M059J (cell line): Measurements from ENCODE around the gene PIGB. TPM values are rescaled to one million over a fixed set of nuclear protein-coding genes. Genes with fewer than 3 reads are reported as not detected.
"Not testable (repeated sequence)": the region's sequence is repeated elsewhere in the genome, so short reads cannot be mapped to it uniquely, and the experiment has no call there.

Experiments used
- DNase-seq: peaks from one replicate; pipeline ENCODE4 v3.0.0-alpha.2; 2012; ENCODE audit warnings: low read depth
- total RNA-seq: library from RNA; depleted of rRNA; stranded (reverse); fragments of >200 nt; shearing (Covaris generic); gene quantifications from 2 replicates; pipeline ENCODE4 v1.2.3, GENCODE V29; 2014

The PIGB gene
- total RNA-seq, 1 experiment from 2014 or later = 15.3 TPM

GRCh38 chr15:55297315-55297714 lies 21.7 kb upstream of the PIGB start:
- no peak for DNase-seq

- not testable (repeated sequence) for DNase-seq
Measured at GRCh38 chr15:55302801-55303200, 16.2 kb upstream of the PIGB start.

GRCh38 chr15:55319537-55320237 lies 665 bp downstream of the PIGB start:
- peak; percentile 49 for DNase-seq

- DNase-seq = peak; percentile 14
Measured at GRCh38 chr15:55320238-55320550, 1.2 kb downstream of the PIGB start.

DNA sequence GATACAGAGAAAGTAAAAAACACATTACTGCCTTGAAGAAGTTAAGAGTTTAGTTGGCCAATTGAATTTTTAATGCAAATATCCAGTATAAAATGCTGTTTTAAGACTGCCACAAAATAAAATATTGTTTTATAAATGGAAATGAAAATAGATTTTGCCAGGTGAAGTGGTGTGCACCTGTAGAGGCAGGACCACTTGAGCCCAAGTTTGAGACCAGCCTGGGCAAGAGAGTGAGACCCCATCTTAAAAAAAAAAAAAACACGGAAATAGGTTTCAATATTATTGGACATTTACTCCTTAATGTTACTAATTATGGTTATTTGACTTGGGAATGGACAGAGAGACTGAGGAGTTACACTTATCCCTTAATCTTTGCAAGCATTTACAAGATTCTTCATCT lies 1.9 kb downstream of the PIGB start:
- DNase-seq = no peak

DNA sequence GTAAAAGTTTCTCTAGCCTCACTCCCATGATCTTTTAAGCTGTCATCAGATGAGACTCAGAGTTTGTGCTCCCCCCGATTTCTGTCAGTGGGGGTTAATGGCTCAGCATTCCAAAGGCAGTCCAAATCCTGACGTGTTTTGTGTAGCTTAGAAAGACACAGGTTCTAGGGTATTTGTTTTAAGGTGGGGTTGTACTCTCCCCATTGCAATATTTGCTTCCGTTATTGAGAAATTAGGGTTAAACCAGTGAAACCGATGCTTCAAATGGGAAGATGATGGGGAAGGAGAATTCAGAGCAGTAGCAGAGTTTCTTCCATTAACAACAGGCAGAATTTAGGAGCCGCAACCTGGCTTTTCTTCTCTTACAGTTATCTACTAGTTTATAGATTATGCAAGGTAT lies 3.4 kb downstream of the PIGB start:
- no peak for DNase-seq

DNA sequence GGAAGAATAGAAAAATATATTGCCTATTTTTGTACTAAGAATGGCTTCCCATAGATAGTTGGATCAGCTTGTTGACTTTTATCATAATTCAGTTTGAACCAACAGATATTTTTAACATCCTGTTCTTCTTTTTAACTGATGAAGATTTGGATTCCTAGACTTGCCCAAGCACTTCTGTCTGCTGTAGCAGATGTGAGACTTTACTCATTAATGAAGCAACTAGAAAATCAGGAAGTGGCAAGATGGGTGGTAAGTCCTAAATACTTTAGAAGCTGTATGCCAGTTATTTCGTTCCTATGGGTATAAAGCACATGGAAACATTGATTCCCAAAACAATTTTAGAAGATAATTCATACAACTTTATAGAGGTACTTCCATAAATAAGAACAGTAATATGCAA lies 8.4 kb downstream of the PIGB start:
- DNase-seq = no peak

- DNase-seq = no peak
Measured at GRCh38 chr15:55334371-55334770, 15.3 kb downstream of the PIGB start.

- DNase-seq = no peak
Measured at GRCh38 chr15:55334997-55335396, 16.0 kb downstream of the PIGB start.

GRCh38 chr15:55337160-55337559 lies 18.1 kb downstream of the PIGB start:
- DNase-seq = no peak

DNA sequence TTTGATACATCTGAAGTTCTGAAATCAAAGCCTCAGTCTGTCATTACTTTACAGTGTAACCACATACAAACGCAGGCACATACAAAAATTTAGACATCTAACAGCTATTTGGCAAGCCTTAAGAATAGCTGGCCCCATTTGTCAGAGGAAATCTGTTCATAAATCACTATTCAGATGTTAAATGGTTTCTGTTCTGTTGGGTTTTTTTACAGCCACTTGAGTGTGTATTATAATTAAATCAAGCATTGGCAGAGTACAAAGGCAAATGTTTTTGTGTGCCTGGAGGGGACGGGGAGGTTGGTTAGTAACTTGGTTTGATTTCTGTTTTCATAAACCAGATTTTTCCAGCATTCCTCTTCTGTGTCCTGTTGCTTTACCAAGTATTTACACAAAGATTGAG lies 24.1 kb downstream of the PIGB start:
- DNase-seq = peak; percentile 52

GRCh38 chr15:55344206-55344605 lies 25.2 kb downstream of the PIGB start:
- DNase-seq = peak; percentile 21

DNA sequence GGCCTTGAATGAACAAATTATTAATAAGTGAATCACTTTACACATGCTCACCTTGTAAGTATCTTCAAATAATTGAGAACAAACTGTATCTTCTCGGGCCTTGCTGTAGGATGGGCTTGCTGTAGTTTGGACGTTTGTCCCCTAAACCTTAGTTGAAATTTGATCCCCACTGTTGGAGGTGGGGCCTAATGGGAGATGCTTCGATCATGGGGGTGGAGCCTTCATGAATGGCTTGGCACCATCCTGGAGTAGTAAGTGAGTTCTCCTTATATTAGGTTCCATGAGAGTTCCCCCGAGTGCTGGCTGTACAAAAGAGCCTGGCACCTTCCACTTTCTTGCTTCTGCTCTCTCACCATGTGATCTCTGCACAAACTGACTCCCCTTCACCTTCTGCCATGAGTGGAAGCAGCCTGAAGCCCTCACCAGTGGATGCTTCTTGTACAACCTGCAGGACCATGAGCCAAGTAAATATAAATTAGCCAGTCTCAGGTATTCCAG lies 29.3 kb downstream of the PIGB start:
- DNase-seq = no peak

DNA sequence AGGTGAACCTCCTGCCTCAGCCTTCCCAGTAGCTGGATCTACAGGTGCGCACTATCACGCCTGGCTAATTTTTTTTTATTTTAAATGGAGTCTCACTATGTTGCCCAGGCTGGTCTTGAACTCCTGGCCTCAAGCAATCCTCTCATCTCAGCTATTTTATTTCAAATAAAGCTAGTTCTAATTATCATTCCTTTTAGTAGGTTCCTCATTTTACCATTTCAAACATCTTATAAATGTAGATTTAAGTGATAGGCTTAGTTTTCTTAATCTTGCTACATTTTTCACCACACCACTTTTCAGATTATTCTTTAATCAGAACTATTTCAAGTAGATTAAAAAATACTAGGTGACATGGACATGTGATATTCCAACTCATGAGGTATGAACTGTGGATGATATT lies 30.3 kb downstream of the PIGB start:
- DNase-seq = no peak

GRCh38 chr15:55353025-55353424 lies 34.0 kb downstream of the PIGB start:
- no peak for DNase-seq

- no peak for DNase-seq
Measured at GRCh38 chr15:55356985-55357585, 38.1 kb downstream of the PIGB start.

- DNase-seq = peak; percentile 31
Measured at GRCh38 chr15:55357774-55358173, 38.8 kb downstream of the PIGB start.

DNA sequence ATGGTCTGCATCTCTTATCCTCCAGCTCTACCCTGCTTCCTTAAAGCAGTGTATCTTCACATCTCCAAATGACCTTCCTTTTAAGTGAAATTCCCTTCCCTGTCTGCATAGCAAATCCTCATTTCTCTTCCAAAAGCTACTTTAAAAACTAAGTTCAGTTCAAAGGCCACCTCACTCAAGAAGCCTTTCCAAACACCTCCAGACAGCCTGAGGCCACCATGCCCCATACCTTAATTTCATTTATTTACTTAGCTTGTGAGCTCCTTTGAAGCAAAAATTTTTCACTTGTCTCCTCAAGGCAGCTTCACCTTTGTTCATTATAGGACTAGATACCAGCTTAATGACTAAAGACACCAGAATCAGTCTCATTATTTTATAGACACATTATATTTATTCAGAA lies 39.4 kb downstream of the PIGB start:
- DNase-seq = no peak

DNA sequence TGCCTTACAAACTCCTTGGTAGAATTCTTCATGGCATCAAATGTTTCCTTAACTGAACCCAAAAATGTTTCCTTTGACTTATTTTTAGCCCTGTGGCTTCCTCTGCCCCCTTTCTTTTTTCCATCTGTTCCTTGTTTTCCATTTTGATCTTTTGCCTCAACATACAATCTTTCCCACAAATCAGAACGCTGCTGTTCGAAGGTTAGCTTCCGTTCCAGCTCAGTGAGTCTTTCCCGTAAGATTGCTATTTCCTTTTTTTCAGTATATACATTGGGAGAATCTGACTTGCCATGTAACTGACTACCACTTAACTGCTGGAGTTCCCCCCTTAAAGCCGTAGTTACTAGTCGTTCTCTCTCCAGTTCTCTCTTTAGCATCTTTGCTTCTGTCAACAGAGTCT lies 41.2 kb downstream of the PIGB start:
- no peak for DNase-seq

DNA sequence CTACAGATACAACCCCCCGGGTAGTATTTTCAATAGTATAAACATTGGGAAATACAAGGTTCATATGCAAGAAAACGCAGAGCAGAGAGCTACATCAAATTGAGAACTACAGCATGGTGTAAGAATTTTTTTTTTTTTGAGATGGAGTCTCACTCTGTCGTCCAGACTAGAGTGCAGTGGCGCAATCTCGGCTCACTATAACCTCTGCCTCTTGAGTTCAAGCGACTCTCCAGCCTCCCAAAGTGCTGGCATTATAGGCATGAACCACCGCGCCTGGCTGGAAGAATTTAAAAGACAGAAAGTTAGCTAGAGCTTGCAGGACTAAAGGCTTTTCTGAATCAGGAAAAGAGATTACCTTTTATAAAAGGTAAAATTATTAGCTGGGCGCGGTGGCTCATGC lies 42.0 kb downstream of the PIGB start:
- no peak for DNase-seq

DNA sequence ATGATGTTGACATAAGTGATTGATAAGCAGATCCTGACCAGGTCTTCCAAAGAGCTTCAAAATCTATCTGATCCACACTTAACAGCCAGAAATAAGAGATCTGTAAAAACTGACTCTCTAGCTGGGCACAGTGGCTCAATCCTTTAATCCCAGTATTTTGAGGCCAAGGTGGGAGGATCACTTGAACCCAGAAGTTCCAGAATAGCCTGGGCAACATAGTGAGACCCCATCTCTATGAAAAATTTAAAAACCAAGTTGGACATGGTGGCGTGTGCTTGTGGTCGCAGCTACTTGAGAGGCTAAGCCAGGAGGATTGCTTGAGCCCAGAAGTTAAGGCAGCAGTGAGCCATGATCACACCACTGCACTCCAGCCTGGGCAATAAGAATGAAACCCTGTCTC lies 43.6 kb downstream of the PIGB start:
- no peak for DNase-seq

GRCh38 chr15:55366981-55367380 lies 48.0 kb downstream of the PIGB start:
- no peak for DNase-seq

DNA sequence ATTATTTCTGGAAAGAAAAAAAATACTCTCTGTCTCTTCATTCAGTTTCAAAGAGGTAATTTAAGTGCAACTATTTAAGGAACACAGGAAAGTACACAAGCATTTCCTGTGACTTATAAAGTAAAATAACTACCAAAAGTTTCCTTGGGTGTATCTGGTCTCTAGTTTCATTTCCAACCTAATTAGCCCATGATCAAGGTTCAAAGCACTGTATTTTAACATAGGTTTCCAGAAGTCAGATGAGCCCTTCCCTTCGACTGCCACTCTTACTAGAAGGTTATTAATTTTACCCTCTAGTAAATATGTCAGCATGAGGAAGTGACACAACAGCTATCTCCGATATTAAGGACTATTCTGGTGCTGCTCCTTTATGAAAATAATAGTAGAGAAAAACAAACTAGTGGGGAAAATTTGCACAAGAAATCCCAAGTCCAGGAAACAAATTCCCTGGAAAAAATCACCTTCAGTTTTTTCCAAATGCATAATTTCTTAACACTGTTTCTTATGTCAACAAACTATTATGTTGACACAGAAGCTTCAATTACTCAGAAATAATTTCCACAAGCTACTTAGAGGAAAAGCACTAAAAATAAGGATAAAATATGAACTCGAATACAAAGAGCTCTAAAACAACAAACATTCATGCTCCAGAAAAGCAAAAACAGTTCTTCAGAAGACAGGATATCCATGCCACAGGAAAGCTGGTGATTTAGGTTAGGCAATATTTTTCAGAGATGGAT lies 53.8 kb downstream of the PIGB start:
- DNase-seq = no peak
